ENCODE data around the gene CXorf49B.

- TF ChIP-seq CTCF (IDR thresholded peaks at IDR 0.05 in 4 of 5, conservative IDR thresholded peaks at IDR 0.05 in 1 of 5) (no peak), POLR2A (IDR thresholded peaks at IDR 0.05) (no peak)
Observed at GRCh38 chrX:71815121-71815905, 52.2 kb downstream of the CXorf49B start.

All from gastrocnemius medialis (tissue), 4 donors.